Ishikawa (cell line): ENCODE measurements around the gene MARCHF10.

ENCODE experiments used
- CEBPB ChIP-seq: IDR thresholded peaks from 2 replicates; pipeline ENCODE4 v1.6.1; 2012
- CREB1 ChIP-seq: IDR thresholded peaks from 2 replicates; pipeline ENCODE4 v1.6.1; 2012; ENCODE audit warnings: low read depth
- EP300 ChIP-seq: IDR thresholded peaks from 2 replicates; pipeline ENCODE4 v1.6.1; 2012; ENCODE audit warnings: borderline replicate concordance
- FOXM1 ChIP-seq: IDR thresholded peaks from 2 replicates; pipeline ENCODE4 v1.6.1; 2012; ENCODE audit warnings: low read depth, borderline replicate concordance
- RAD21 ChIP-seq: IDR thresholded peaks from 2 replicates; pipeline ENCODE4 v1.6.1; 2012; ENCODE audit warnings: low read depth
- YY1 ChIP-seq: IDR thresholded peaks from 2 replicates; pipeline ENCODE4 v1.6.1; 2012; ENCODE audit warnings: low read depth
- ZBTB7A ChIP-seq: IDR thresholded peaks from 2 replicates; pipeline ENCODE4 v1.6.1; 2012; ENCODE audit warnings: low read depth

- TF ChIP-seq RAD21 (no peak), CREB1 (no peak), CEBPB (no peak), EP300 (no peak), YY1 (no peak), ZBTB7A (no peak), FOXM1 (no peak)
Measured at GRCh38 chr17:62781356-62781755, 26.8 kb downstream of the MARCHF10 start.
